ENCODE measurements around the gene ATP2B2. TPM values are rescaled to one million over a fixed set of nuclear protein-coding genes. Genes with fewer than 3 reads are reported as not detected.

Gene ATP2B2
- total RNA-seq, 1 experiment from 2014 or later = not detected

DNA sequence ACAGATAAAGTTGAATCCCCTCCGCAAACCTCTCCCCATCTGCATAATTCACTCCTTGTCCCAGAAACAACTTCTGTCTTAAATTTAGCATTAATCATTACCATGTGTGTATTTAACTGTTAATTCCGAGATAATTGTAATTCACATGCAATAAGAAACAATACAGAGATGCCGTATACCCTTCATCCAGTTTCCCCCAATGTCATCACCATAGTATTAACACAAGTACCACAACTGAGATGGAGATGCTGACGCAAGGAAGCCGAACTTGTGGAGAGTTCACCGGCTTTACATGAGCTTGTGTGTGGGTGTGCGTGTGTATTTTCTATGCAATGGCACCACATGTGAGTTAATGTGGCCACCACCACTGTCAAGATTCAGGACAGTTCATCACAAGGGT, 144.9 kb downstream of the ATP2B2 start:
- DNase-seq = no peak
- Histone ChIP-seq H3K4me3 (ENCODE audit: low read depth, low read length) (no peak overlapping the region), H3K9me3 (peaks cover 3% of the 10 kb centered on the region; the same call in 1 of the 2 replicates), H3K27me3 (replicated peaks; ENCODE audit: control insufficient read depth, insufficient read depth, low read length) (no peaks in the 10 kb centered on the region; the same call in none of the 2 replicates), H3K36me3 (ENCODE audit: control insufficient read depth, insufficient read depth, low read length) (no peaks in the 10 kb centered on the region), H3K4me1 (no peaks in the 10 kb centered on the region)
- no peak for TF ChIP-seq CTCF (IDR thresholded peaks at IDR 0.05; ENCODE audit: insufficient read depth in 1 of 2, low read depth in 1 of 2, low read length in 1 of 2, severe bottlenecking in 1 of 2, unreplicated experiment in 1 of 2)
- no TSS peak for BruUV-seq (replicated peaks)
- POLR2A ChIA-PET = no interaction called here
- intact Hi-C loops (cut with micrococcal nuclease; ENCODE audit: unreplicated experiment) = no loop called here
- Mint-ChIP-seq H3K9me3 (ENCODE audit: unreplicated experiment) (peaks cover 5% of the 10 kb centered on the region), H3K27ac (ENCODE audit: unreplicated experiment) (no peak overlapping the region), H3K4me3 (ENCODE audit: unreplicated experiment) (no peak overlapping the region), H3K4me1 (ENCODE audit: low read depth, unreplicated experiment) (no peaks in the 10 kb centered on the region), H3K36me3 (ENCODE audit: insufficient read depth, unreplicated experiment) (no peaks in the 10 kb centered on the region), H3K27me3 (ENCODE audit: insufficient read depth, unreplicated experiment) (peaks cover 13% of the 10 kb centered on the region)
- CTCF ChIA-PET = no interaction called here

DNA sequence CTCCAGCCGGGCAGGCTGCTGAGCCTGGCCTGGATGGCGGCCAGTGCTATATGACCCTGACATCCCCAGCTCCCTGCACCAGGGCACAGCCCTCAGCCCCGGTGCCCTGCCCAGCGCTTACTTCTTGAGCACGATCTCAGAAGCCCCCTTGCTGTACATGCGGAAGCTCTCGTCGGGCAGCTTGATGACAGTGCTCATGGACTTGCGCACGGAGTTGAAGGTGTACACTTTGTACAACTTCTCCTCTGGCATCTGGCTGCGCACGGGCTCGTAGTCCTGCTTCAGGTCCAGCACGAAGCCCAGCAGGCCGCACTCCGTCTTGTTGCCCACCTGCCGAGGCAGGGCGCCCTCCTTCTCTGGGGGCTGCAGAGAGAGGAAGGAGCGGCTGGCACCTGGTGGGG, 145.6 kb downstream of the ATP2B2 start:
- Mint-ChIP-seq H3K36me3 (ENCODE audit: insufficient read depth, unreplicated experiment) (no peaks in the 10 kb centered on the region), H3K9me3 (ENCODE audit: unreplicated experiment) (no peaks in the 10 kb centered on the region), H3K4me1 (ENCODE audit: low read depth, unreplicated experiment) (no peaks in the 10 kb centered on the region), H3K4me3 (ENCODE audit: unreplicated experiment) (no peak overlapping the region), H3K27ac (ENCODE audit: unreplicated experiment) (no peak overlapping the region), H3K27me3 (ENCODE audit: insufficient read depth, unreplicated experiment) (peaks cover 13% of the 10 kb centered on the region)
- DNase-seq = no peak
- Histone ChIP-seq H3K4me1 (no peaks in the 10 kb centered on the region), H3K4me3 (ENCODE audit: low read depth, low read length) (no peak overlapping the region), H3K36me3 (ENCODE audit: control insufficient read depth, insufficient read depth, low read length) (no peaks in the 10 kb centered on the region), H3K9me3 (peaks cover 3% of the 10 kb centered on the region; the same call in 1 of the 2 replicates), H3K27me3 (replicated peaks; ENCODE audit: control insufficient read depth, insufficient read depth, low read length) (no peaks in the 10 kb centered on the region; the same call in none of the 2 replicates)
- no peak for TF ChIP-seq CTCF (IDR thresholded peaks at IDR 0.05; ENCODE audit: insufficient read depth in 1 of 2, low read depth in 1 of 2, low read length in 1 of 2, severe bottlenecking in 1 of 2, unreplicated experiment in 1 of 2)
- no TSS peak for BruUV-seq (replicated peaks)
- ChIA-PET CTCF (no interaction called here), POLR2A (no interaction called here)
- intact Hi-C loops (cut with micrococcal nuclease; ENCODE audit: unreplicated experiment) = no loop called here

DNA sequence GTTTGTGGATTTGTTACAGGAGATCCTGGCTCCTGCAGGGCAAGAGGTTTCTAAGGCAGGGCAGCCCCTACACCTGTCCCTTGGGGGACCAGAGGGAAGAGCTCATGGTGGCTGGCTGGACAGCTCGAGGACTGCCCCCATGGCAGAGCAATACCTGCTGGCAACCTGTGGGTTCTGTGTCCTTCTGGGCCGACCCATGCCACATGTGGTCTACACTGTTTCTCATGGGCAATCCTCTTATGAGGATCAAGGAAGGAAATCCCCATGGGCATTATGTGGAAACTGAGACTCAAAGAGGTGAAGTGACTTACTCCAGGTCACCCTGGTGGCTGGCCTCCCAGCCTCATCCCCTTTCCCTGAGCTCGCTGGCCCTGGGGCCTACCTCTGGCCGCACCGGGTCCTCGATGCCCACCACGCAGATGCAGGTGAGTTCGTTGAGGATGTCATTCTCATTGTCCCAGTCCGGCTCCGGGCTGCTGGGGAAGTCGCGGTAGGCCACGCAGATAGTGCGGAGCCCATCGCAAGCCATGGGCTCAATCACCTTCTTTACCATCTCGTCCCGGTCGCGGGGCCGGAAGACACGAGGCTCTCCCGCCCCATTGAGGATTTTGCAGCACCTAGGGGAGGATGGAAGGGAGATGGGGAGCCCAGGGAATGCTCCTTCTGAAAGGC, 146.9 kb downstream of the ATP2B2 start:
- no peaks in the 10 kb centered on the region for H3K4me1 Mint-ChIP-seq (ENCODE audit: low read depth, unreplicated experiment)
- peaks cover 15% of the 10 kb centered on the region for H3K27me3 Mint-ChIP-seq (ENCODE audit: insufficient read depth, unreplicated experiment)
- no peaks in the 10 kb centered on the region for H3K36me3 Mint-ChIP-seq (ENCODE audit: insufficient read depth, unreplicated experiment)
- intact Hi-C loops (cut with micrococcal nuclease; ENCODE audit: unreplicated experiment) = no loop called here
- CTCF ChIA-PET = no interaction called here
- Histone ChIP-seq H3K27me3 (replicated peaks; ENCODE audit: control insufficient read depth, insufficient read depth, low read length) (no peaks in the 10 kb centered on the region; the same call in none of the 2 replicates), H3K9me3 (peaks cover 3% of the 10 kb centered on the region; the same call in 1 of the 2 replicates), H3K4me1 (no peaks in the 10 kb centered on the region), H3K4me3 (ENCODE audit: low read depth, low read length) (no peak overlapping the region), H3K36me3 (ENCODE audit: control insufficient read depth, insufficient read depth, low read length) (no peaks in the 10 kb centered on the region)
- no peak overlapping the region for H3K4me3 Mint-ChIP-seq (ENCODE audit: unreplicated experiment)
- TF ChIP-seq CTCF (IDR thresholded peaks at IDR 0.05; ENCODE audit: insufficient read depth in 1 of 2, low read depth in 1 of 2, low read length in 1 of 2, severe bottlenecking in 1 of 2, unreplicated experiment in 1 of 2) = no peak
- POLR2A ChIA-PET = no interaction called here
- DNase-seq = no peak
- H3K27ac Mint-ChIP-seq (ENCODE audit: unreplicated experiment) = no peak overlapping the region
- BruUV-seq (replicated peaks) = no TSS peak
- H3K9me3 Mint-ChIP-seq (ENCODE audit: unreplicated experiment) = no peaks in the 10 kb centered on the region
